ENCODE data around the gene KLHL2.
"Not testable (repeated sequence)": the region's sequence is repeated elsewhere in the genome, so short reads cannot be mapped to it uniquely, and the experiment has no call there.

KLHL2 gene

DNA sequence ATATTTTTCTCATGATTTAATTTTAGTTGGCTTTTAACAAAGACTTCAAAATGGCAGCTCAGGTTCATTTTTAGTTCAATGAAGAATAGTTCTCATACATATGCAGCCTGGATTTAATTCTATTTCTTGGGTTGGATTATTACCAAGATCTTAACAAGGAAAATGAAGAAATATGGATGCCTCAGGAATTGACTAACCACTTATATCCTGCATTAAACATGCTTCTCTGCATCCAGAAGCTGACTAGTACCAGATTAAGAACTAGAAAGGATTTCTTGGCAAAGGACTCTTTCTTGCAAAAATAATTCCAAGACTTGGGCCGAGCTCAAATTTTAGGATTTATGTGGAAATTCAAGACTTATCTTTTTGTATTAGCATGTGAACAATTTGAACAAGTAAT, 5.6 kb upstream of the KLHL2 start:
- DNase-seq (ENCODE audit: low spot score), result no peak

DNA sequence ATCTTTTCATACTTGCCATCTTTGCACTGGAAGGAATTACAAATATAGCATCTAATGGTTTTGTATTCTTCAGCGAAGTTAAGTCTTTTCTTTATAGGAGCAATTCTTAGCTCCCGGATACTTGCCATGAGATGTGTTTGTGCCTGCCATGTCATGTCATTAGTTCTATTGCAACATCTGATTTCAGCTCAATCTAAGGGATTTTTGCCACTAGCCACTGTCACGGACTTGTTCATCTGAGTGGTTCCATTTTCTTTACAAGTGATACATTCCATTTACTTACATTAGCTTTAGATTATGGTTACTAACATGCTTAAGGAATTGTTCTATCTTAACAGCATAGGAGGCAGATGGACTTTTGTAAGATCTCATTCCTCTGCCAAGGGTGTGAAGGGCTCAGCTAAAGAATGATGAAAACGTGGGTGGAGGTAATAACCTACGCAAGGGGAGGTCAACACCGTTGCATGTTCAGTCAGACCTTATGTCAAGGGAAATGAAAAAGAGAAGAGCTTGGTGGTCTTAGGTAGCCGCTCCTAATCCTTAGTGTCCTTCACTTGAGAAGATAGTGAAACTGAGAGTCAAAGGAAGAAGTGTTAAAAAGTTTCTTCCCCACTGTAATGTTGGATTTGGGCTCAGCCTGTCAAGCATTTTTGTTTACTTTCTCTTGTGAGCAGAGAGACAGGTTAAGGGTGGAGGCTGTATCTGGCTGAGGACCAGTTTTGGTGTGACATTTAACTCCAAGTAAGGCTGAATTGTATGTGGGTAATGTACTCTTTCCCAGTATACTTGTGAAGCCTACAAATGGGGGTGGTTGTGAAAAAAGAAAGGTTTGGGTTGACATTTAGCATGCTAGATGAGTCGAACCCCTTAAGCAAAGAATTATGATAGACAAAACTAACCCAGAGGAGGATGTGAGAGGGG, 3.6 kb upstream of the KLHL2 start:
- DNase-seq (ENCODE audit: low spot score), result no peak

DNA sequence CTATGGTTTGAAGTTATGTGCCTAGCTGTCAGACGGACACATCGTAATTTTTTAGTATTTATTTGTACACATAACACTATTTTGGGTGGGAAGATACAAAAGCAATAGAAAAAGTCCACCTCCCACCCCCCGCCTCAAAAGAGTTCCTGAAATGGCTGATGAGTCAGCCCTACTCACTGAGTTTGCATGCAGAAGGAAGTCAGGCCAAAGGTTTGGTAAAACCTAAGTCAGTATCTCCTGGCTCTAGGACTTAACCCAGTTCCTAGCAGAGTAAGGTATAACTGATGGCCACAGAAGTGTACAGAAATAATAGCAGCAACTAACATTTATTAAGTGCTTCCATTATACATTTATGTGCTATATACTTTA, 2.9 kb upstream of the KLHL2 start:
- DNase-seq (ENCODE audit: low spot score), result no peak

DNA sequence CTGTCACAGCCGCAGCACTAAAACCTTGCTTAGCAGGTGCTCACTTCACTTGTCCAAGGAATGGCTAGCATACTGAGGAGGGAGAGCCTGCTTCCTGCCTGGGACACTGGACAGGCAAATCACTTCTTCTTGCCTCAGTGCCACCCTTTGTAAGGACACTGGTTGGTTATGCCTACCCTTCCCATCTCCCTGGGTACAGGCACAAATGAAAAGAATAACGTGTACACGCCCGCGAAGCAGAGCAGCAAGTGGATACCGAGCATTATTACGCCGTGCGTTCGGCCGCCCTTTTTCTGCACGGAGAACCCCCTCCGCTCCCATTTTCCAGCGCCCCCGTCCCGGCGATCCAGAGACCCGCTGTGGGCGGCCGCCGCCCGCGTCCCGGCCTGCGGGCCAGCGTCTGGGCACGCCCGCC, 338 bp upstream of the KLHL2 start:
- peak; percentile 56 for DNase-seq (ENCODE audit: low spot score)

DNA sequence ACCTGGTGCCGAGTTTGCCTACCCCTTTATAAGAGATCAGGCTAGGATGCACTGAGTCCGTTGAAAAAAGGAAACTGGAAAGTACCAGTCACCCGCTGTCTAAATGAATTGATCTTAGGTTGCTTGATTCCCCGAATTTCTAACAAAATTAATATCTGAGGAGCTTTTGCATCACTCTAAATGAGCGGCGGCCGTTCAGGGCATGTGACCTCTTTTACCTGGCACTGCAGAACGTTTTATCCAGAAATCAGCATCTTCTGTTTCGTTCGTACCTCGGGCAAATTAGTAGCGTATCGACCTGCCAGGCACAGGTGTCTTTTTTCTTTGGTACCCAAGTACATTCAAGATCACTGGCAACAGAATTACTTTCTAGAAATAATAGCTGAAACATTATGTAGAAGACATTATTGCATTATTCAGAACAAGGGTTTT, 876 bp downstream of the KLHL2 start:
- peak; percentile 43 for DNase-seq (ENCODE audit: low spot score)

DNA sequence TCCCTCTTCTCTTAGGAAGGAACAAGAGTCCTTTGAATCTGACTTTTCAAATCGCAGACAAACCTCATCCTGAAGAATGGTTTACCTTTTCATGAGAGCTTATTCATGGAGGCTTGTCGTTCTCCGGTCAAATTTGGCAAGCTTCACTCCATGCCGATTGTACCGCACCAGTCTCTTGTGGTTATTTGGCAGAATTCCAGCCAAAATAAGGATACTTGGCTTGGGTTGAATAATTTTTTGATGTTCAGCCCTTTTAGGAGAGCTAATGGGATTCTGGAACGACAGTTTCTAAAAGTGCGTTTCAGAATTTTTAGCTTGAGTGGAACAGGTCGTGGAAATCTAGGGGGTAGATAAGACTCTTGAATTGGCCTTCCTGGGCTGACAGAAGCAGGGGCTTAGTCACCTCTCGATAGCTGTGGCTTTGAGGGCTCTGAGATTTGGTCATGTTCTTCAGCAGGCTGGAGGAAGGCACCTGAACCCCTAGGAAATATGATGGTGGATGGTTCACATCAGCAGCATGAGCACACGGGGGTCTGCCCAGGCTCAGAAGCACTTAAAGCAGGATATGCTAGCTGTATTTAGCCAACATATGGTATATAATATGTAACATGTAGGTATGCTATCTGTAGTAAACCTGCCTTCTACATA, 1.5 kb downstream of the KLHL2 start:
- DNase-seq (ENCODE audit: low spot score), result peak; percentile 38

DNA sequence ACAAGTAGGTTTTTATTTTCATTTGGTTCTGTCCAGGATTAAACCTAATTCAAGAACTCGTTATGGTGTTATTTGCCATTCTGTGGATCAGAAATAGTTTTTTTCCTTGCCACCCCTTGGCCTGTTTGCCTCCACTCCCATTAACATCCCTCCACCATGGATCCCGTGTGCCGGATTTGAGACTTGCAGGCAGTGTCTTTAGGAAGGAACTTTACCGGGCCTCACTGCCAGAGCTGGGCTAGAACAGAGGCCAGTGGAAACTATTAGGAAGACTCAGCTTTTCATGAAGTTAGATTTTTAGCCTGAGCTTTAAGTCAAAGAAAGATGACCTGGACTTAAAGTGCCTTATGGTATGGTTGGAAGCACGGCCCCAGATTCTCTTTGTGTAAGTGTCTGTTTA, 2.4 kb downstream of the KLHL2 start:
- no peak for DNase-seq (ENCODE audit: low spot score)

DNA sequence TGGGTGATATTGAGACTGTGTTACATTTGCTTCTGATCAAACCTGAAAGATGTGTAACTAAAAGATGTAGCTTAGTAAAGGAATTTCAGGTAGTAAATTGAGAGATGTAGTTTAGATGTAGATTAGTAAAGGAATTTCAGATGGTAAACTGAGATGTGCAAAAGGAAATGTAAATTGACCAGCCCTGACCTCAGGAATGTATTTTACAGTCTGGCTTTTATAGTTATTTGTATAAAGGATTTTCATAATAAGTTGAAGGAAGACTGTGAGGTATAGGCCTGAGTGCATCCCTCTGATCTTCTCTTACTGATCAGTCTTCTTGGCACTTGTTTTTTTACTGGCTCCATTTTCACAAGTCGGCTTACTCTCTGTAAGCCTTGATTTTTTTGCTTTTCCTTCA, 3.2 kb downstream of the KLHL2 start:
- DNase-seq (ENCODE audit: low spot score), result no peak

DNA sequence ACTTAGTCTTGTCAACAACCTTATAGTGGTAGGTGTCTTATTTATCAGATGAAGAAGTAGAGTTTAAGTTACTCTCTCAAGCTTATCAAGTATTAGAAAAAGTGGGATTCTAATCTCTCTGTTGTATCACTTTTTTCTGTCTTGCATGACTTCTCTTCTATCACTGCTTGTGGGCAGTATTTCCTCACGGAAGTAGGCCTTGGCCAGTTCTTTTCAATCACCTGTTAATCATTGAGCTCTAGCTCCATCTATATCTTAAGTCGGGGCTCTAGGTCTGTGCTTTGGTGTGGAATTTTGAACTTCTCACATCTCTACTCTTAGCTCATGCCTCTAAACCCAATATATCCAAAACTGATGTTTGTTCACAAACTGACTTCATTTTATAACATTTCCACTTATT, 5.3 kb downstream of the KLHL2 start:
- not testable (repeated sequence) for DNase-seq (ENCODE audit: low spot score)

DNA sequence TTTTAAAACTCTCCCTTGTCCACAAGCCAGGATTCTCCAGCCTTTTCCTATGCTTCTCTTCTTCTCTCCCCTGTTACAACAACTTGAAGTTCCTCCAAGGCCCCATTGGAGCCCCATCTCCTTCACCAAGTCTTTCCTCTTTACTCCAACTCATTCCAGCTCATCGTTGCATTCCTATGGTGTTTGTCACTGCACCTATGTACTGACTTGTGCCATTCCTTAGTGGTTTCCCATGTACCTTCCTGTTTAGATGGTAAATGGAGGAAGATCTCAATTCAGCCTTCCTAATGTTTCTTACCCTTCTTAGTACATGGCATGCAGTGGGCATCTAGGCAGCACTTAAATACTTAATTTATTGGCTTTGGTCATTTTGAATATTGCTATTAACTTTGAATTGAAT, 6.0 kb downstream of the KLHL2 start:
- not testable (repeated sequence) for DNase-seq (ENCODE audit: low spot score)

DNA sequence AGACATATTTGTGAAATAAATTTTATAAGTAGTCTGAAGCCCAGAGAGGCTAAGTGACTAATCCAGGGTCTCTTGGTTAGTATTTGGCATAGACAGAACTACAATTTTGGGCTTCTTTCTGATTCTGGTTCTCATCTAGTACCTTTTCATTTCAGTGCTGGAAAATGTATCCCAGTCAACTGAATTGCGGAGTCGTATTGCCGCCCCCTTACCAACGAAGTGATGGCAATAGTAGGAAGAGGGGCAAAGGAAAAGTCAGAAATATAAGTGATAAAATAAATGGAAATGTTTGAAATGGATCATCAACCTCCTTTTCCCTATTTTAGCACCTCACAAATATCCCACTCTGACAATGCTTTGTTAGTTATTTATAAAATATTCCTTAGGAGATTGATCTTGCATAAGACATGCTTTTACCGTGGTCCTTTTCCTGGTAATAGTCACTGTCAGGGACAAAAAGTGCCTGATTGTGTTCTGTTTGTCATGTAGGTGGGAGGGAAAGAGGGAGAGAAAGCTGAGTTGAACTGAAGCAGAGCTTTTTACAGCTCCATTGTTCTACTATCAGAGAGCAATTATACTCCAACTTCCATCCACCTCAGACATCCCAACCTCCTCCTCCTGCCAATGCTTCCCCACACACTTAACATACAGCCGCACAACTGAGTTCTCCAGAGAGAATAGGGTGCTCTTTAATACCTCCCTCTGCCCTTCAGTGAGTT, 6.8 kb downstream of the KLHL2 start:
- not testable (repeated sequence) for DNase-seq (ENCODE audit: low spot score)

DNA sequence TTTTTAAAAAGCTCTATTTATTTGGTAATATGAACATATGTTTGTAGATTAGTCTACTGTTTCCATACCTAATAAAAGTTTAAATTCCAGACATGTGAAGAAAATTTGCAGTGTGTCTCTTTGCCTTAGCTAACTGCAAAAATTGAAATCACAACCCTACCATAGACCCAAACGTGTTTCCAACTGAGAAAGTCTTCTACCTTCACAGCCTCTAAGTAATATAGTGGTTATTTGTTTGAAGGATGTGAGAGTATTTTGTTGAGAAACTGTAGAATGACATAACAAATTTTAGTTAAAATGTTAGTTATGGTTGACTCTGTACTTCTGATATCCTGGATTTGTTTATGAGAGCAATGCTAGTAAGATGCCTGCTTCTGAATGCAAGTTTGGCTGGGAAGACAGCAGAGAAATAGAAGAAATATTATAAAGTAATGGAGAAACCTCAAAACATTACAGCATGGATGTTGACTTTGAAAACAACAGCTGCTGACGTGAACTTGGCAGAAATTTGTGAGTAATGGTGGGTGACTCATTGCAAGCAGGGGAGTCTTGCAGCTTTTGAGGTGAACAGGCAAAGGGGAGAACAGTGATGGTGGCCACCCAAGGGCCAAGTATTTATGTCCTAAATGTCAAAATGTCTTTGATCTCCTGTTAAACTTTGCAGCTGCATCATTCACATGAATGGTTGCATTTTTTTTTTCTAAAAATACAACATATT, 7.8 kb downstream of the KLHL2 start:
- peak; percentile 71 for DNase-seq (ENCODE audit: low spot score)

DNA sequence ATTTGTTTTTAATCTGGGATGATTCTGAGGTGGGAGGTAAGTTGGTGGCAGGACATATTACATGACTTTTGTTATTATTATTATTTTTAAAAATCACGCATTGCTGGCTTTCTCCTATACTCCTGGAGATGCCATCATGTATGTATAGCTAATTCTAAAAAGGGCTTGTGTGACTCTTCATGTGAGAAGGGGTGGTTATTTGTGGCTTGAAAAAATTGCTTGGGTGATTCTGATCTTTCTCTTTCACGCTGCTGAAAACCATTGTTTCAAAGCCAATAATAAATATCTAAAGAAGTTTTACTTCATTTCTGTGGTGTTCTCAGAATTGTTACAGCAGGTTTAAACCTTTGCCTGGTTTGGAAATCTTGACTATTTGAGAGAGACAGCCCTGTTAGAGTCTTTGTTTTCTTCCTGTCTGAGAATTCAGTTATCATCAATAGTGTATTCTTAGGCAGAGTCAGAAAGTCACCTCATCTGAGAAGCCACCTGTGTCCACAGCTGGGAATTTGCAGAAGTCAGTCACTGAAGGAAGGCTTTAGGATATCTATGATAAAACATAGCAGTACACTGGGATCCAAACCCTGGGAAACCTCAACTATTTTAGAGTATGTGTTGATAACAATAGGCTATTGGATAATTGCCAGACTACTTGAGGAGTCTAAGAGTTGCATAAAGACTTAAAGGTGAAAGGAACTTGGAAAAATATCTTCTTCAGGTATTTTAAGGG, 8.6 kb downstream of the KLHL2 start:
- DNase-seq (ENCODE audit: low spot score), result not testable (repeated sequence)

DNA sequence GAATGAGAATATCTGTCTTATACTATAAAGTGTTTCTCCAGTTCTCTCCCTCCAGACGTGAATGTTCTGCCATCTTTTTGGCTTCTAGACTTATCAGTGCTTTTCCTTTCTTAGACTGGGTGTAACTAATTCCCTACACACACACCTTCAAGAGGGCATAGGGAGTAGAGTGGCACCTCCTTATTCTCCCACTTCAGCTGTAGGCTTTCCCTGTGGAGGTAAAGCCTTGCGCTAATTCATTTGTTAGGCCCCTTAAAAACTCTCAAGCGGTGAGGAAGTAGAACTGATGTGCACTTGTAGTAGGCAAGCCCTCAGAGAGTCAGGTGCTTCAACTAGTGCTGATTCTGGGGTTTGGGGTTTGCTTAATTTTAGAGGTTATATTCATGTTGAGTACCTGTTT, 10.0 kb downstream of the KLHL2 start:
- DNase-seq (ENCODE audit: low spot score), result no peak

DNA sequence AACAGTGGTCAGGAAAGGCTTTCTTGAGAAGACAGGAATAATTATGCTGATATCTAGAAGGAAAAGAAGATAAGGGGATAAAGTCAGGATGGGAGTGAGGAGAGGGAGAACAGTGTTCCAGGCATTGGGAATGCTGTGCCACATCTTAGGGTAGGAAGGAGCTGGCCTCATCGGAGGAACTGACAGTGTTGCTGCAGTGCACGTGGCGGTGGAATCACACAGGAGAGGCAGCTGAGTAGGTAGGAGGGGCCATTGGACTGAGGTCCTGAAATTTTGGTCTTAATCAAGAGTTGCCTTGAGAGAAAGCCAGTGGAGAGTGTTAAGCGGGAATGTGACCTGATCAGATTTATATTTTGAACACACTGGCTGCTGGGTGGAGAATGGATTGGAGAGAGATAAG, 13.9 kb downstream of the KLHL2 start:
- not testable (repeated sequence) for DNase-seq (ENCODE audit: low spot score)

DNA sequence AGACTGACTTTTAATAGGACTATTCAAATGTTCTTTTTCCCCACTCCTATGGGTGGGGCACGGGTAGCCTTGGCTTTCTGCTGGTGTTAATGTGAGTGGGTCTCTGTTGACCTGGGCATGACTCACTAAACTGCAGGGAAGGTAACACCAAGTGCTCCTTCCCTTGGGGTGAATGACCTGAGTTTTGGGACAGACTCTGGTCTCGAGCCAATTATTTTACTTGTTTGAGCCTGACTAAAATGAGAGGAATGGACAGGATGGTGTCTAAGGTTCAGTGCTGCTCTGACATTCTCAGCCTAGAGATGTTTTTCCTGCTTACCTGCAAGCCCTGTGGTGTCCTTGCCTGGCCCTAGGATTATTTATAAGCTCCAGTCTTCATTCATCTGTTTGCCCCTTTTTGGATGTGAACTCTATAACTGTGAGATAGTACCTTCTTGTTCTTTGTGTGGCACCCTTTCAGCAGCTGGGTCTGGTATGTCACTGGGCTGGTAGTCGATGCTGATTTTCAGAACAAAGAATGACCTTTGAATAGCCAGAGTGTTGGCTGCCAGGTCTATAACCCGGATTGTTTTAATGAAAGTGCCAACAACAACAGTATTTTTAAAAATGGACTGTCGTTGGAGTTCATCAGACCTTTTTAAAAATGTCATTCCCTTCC, 14.8 kb downstream of the KLHL2 start:
- DNase-seq (ENCODE audit: low spot score), result not testable (repeated sequence)

DNA sequence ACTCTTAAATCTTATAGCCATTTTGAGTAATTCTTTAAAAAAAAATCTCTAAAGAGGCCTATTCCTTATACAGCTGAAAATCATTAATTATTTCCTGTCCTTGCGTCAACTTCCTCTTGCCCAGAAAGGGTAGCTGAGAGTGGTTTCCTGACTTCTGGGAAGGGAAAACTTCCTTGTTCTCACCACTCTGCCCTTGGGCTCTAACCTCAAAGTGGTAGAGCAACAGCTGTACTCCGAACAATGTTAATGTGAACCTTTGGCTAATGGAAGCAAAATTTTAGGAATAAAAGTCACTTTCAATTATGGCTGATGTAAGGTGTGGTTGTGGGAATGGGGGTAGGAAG, 15.3 kb downstream of the KLHL2 start:
- DNase-seq (ENCODE audit: low spot score), result no peak

DNA sequence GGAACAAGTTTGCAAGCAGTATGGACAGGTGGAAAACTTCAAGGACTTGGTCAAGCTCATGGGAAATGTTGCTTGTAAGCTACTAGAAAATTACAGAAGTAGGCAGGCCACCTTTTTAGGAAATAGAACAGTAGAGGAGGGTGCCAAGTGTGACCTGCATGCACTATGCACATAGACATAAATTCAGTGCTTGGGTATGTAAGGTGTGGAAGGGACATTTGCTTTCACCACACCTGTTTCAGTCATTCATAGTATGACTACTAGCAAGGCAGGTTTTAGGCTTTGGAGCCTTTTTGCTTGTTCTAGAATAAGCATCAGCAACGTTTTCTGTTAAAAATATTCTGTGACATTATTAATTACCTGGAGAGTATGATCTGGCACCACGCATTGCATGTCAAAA, 20.0 kb downstream of the KLHL2 start:
- not testable (repeated sequence) for DNase-seq (ENCODE audit: low spot score)

DNA sequence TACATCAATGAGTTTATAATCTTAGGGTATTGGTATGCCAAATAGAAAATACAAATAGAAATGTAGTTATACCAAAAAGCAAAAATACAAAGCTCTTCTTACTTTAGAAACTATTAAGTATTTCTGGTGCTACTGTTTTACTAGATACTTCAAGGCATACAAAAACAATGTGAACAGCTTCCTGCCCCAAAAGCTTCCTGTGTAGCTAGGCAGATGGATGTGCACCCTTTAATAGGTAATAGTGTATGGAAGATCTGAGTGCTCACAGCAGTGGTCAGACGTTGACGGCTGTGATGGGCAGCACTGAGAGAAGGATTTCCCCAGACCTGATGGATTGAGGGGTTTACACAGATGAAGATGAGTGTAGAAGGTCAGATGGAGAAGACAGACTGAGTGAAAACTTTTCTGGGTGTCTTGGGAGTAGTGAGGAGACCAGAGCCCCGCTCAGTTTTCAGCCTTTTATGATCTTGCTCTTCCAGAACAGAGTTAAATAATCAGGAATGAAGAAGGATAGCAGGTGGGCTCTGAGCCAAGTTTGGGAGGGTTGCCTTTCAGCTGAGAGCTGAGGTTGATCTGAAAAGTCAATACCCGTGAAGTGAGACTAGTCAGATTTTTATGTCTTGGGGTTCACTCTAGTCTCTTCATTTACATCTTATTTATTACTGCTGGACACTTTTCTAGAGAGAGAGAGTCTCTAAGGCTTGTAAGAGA, 22.3 kb downstream of the KLHL2 start:
- not testable (repeated sequence) for DNase-seq (ENCODE audit: low spot score)
